Kidney capillary endothelial cell (primary cell): ENCODE data around the gene CREG1.

Experiments used
- DNase-seq: peaks from one replicate; pipeline ENCODE4 v3.0.0-alpha.2; 2018; ENCODE audit warnings: low spot score

The CREG1 gene

GRCh38 chr1:167507719-167508118, 45.8 kb downstream of the CREG1 start:
- DNase-seq = no peak

- DNase-seq = no peak
Measured at GRCh38 chr1:167504467-167504827, 49.1 kb downstream of the CREG1 start.

DNA sequence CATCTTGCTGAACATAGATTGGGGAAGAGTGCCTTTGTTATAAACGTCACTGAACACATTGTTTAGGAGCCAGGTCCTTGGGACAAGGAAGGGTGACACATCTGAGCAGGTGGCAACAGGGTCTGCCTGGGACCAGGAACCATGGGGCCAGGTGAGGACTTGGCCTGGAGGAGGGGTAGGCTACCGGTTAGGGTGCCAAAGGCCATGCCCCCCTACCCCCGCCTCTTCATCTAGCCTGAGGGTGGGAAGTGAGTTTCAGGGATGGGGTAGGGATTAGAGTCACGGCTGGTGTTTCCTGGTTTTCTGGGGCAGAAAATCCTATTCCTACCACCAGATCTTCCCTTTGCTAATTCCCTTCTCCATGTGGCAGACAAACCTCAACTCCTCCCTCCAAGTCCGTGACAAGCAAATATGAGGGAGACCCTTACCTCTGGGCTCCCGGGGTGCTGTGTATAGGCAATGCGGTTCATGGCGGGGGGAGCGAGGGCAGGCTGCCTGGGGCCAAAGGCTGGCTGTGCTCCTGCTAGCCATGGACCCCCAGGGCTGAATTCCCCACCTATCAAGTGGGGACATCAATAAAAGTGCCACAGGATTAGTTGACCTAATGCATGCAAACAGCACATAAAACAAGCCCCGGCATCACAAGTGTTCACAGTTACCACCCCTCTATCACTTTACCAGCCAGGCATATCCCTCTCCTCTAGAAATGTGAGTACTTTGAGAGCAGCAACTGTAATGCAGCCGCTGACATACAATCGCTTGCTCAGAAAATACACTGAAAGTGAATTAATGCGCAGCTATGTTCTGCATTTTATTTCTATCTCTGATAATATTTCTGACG, 49.7 kb downstream of the CREG1 start:
- DNase-seq = no peak

DNA sequence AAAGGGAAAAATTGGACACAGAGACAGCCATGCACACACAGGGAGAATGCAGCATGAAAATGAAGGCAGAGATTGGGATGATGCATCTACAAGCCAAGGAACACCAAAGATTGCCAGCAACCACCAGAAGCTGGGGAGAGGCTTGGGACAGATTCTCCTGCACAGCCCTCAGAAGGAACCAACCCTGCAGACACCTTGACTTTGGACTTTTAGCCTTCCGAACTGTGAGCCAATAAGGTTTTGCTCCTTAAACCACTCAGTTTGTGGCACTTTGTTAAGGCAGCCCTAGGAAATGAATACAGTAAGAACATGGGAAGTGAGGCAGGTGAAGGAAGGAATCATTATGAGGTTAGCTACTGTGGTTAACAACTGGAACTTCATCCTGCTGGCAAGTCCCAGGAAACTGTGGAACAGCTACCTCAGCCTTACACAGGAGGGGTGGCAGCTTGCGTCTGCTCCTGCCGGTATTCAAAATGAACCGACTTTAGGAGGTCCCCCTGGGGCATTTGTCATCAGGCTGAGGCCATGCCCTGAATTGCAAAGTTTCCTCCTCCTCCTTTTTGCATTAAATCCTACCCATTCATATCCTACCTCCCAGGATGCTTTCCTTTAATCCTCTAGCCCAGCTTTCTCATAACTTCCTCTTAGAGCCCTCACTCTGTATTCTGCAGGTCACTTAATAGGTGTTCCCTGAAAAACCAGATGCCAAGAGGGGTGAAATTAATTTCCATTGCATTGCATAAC, 50.7 kb downstream of the CREG1 start:
- DNase-seq = no peak

DNA sequence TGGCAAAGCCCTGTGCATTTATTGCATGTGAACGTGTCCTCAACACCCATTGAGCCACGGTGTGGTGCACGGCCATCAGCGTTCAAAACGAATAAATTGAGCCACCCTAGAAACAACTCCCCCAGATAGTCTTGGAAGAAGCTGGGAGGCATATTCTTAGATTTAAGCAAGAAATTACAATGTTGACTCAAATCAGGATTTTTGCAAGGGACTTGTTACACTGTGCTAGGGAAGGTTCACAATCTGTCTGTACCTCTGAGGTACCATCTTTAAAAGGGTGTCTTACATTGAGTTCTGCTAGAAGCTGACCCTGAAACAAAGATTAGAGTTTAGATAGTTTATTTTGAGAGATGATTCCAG, 51.4 kb downstream of the CREG1 start:
- DNase-seq = no peak

DNA sequence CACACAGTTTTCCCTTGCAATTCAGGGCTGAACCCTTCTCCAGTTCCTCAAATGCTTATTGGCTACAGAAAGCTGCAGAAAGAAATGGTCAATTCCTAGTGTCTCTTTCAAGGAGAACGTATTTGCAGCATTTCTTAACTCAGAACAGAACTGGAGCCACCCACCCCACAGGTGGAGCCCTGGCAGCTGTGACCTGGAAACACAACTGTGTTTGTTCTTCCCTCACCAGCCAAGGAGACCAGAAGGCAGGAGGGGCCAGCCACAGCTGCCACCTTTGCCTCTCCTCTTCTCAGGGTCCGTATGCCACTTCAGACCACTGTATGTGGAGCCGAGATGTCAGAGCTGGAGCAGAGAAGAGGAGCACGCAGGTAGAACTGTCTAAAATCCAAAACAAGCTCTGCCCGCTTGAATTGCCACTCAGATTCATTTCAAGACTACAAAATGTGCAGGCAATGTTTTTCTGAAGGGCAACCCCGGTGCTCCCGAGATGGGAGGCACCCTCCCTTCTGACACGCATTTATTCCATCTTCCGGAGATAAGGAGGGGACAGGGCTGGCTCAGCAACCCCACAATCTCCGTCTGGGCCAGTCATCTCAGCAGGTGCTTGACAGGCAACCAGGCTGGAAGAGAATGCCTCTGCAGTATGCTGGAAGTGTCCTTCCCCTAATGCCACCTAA, 51.9 kb downstream of the CREG1 start:
- DNase-seq = no peak

GRCh38 chr1:167500283-167500860, 53.2 kb downstream of the CREG1 start:
- no peak for DNase-seq

- no peak for DNase-seq
Measured at GRCh38 chr1:167499664-167500101, 53.9 kb downstream of the CREG1 start.

- no peak for DNase-seq
Measured at GRCh38 chr1:167499106-167499505, 54.5 kb downstream of the CREG1 start.

DNA sequence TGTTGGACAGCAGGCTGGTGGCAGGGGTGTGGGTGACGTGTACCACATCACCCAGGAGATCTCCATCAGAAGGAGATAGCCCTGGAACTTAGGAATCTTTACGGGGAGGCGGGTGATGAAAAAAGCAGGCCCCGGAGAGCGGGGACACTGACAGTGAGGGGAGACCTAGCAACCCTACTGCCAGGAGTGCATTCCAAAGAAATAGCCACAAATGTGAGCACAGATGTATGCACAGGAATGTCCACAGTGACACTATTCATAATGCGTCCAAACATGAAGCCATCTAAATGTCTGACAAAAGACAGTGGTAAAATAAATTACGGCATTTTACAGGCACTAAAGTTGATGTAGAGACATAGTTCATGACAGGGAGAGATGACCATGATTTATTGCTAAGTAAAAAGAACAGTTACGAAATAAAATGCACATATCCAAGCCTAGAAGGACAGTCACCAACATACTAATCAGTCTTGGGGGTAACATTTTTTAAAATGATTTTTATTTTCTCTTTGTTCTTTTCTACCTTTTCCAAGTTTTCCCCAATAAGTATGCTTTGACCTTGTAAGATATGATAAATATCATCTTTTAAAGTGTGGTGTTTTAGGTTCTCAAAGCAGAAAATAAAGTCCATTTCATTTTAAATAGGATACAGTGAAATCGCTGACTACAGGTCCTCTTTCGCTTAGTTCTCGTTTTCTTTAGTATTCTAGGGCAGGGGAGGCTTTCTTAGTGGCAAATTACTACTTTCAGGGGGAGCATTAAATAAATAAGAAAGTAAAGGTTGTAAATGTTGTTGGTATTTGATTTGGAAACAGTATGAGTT, 56.6 kb downstream of the CREG1 start:
- DNase-seq = no peak

GRCh38 chr1:167493372-167493771, 60.2 kb downstream of the CREG1 start:
- no peak for DNase-seq

DNA sequence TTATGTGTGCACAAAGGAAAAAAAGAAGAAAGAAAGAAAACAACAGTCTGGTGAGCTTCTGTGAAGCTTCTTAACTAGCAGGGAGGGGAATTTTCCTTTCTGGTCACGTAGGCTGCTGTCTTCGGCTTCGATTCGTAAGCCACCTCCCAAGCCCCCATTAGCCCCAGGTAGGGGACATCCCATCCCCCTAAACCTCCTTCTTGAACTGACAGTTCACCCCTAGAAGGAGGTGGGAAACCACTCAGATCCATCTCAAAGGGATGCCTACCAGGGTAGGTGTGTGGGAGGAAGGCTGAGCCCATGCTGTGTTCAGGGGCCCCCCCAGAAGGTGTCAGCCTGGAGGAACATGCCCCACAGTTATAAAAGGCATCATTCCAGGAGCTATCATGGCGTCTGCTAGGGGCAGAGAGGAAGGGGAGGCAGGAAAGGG, 61.1 kb downstream of the CREG1 start:
- DNase-seq = no peak

GRCh38 chr1:167491586-167492461, 61.7 kb downstream of the CREG1 start:
- no peak for DNase-seq
